ENCODE measurements around the gene SSTR3. TPM values are rescaled to one million over a fixed set of nuclear protein-coding genes. Genes with fewer than 3 reads are reported as not detected.

Gene SSTR3
- total and polyA plus RNA-seq, 9 of the 15 experiments (the other 6 are each of a cell fraction or from before 2014, with no cell fraction given), result 0.03 TPM; not detected in 8

DNA sequence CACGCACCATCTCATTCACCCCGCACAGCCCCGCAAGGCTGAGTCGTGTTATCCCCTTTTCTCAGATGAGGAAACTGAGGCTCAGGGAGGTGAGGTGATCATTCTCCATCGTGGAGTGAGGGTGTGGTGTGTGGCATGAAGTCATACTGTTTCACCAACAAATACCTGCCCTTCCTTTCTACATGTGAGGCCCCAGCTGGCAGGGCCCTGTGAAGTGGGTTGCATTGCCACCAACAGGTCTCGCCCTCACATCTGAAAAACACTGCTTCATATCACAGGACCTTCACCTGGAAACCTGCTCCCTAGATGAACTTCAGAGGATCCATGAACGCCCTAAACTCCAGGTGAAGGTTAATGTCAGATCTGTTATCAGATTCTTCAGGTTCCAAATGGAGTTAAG lies 4.3 kb downstream of the SSTR3 start (continued):
- TF ChIP-seq, protein P1, sequence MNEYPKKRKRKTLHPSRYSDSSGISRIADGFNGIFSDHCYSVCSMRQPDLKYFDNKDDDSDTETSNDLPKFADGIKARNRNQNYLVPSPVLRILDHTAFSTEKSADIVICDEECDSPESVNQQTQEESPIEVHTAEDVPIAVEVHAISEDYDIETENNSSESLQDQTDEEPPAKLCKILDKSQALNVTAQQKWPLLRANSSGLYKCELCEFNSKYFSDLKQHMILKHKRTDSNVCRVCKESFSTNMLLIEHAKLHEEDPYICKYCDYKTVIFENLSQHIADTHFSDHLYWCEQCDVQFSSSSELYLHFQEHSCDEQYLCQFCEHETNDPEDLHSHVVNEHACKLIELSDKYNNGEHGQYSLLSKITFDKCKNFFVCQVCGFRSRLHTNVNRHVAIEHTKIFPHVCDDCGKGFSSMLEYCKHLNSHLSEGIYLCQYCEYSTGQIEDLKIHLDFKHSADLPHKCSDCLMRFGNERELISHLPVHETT (CRISPR knock-in tag; conservative IDR thresholded peaks at IDR 0.05 in 1 of 2, IDR thresholded peaks at IDR 0.05 in 1 of 2), result no peak
- TF ChIP-seq CAMTA2 (CRISPR knock-in tag; conservative IDR thresholded peaks at IDR 0.05), result no peak
- TF ChIP-seq DACH1 (IDR thresholded peaks at IDR 0.05; ENCODE audit: partially characterized antibody), result no peak

DNA sequence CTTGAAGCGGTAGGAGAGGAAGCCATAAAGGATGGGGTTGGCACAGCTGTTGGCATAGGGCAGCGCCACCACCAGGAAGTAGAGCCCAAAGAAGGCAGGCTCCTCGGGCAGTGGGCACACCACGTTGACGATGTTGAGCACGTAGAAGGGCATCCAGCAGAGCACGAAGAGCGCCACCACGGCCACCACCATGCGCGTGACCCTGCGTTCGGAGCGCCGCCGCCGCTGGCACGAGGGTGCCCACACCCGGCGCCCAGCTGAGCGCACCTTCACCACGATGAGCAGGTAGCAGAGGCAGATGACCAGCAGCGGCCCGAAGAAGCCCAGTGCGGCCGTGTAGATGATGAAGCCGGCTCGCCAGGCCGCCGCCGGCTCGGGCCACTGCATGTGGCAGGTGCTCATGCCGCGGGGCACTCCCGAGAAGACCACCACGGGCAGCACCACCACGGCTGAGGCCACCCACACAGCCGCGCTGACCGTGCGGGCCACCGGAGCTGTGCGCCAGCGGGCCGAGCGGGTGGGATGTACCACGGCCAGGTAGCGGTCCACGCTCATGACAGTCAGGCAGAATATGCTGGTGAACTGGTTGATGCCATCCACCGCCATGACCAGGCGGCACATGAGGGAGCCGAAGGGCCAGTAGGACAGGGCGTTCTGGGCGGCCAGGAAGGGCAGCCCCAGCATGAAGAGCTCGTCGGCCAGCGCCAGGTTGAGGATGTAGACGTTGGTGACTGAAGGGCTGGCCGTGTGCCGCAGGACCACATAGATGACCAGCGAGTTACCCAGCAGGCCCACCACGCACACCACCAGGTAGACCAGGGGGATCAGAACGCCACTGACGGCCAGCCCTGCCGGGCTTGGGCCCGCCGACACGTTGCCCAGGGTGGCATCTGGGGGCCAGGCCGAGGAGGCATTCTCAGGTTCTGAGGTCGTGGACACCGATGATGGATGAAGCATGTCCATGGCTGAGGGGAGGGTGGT lies 5.1 kb downstream of the SSTR3 start:
- H3K4me2 ChIP-seq (ENCODE audit: insufficient read depth, low read length), result no peak overlapping the region
- CTCF ChIA-PET (ENCODE audit: low intra/inter-chr PET ratio), result no interaction called here
- no peaks in the 10 kb centered on the region for H4K20me1 ChIP-seq (replicated peaks; ENCODE audit: control insufficient read depth, insufficient read depth, low read length)
- WGBS (ENCODE audit: insufficient coverage, low coverage, missing lambda C conversion rate), result 28% methylated on average over 16 of the region's 71 CpGs
- no peak for FAIRE-seq
- no TSS peak for BruUV-seq (replicated peaks)
- POLR2A ChIA-PET, result no interaction called here
- peaks cover 0 to 3% of the 10 kb centered on the region in 2 experiments; a peak in 1 of 5 replicates for H3K27me3 ChIP-seq (ENCODE audit: control insufficient read depth in 2 of 2, insufficient read depth in 2 of 2, low read length in 2 of 2)
- in situ Hi-C loops (cut with MboI), result no loop called here
- H3K9me1 ChIP-seq (ENCODE audit: control insufficient read depth, insufficient read depth, low read length), result no peaks in the 10 kb centered on the region
- no peak overlapping the region for H3K4me3 ChIP-seq
- H3K27ac ChIP-seq (ENCODE audit: extremely low read depth, low read depth, low read length), result no peak overlapping the region
- H2AFZ ChIP-seq (ENCODE audit: low read depth, low read length), result no peak overlapping the region
- no peak overlapping the region for H3K9ac ChIP-seq (ENCODE audit: insufficient read depth in 1 of 2, low read depth in 2 of 2, low read length in 2 of 2)
- peaks cover 0 to 29% of the 10 kb centered on the region in 2 experiments; a peak in 3 of 5 replicates for H3K4me1 ChIP-seq (replicated peaks in 1 of 2; ENCODE audit: control insufficient read depth in 2 of 2, insufficient read depth in 2 of 2, low read length in 2 of 2)
- no peak for ATAC-seq
- no peak for DNase-seq (ENCODE audit: extremely low read depth in 1 of 4, low spot score in 3 of 4)
- no peaks in the 10 kb centered on the region for H3K36me3 ChIP-seq (ENCODE audit: control insufficient read depth, insufficient read depth, low read length)
- intact Hi-C loops (cut with micrococcal nuclease), result no loop called here
- H3K9me3 ChIP-seq (replicated peaks; ENCODE audit: control insufficient read depth, insufficient read depth, low read depth, low read length), result no peaks in the 10 kb centered on the region
- H3K79me2 ChIP-seq (ENCODE audit: control insufficient read depth, insufficient read depth, low read length), result no peaks in the 10 kb centered on the region
- TF ChIP-seq ZNF282 (CRISPR knock-in tag; IDR thresholded peaks at IDR 0.05) (no peak), NCOA1 (IDR thresholded peaks at IDR 0.05; ENCODE audit: low read depth) (no peak), ZNF133 (CRISPR knock-in tag; IDR thresholded peaks at IDR 0.05) (no peak), SAFB2 (IDR thresholded peaks at IDR 0.05; ENCODE audit: borderline replicate concordance, low read depth, low read length, severe bottlenecking) (no peak), SRF (CRISPR knock-in tag; IDR thresholded peaks at IDR 0.05) (no peak), KAT2B (IDR thresholded peaks at IDR 0.05; ENCODE audit: low read depth, low read length) (no peak), TEAD4 (IDR thresholded peaks at IDR 0.05; ENCODE audit: low read length) (no peak), TEAD4 (CRISPR knock-in tag; IDR thresholded peaks at IDR 0.05; ENCODE audit: borderline replicate concordance) (no peak), SAFB (IDR thresholded peaks at IDR 0.05; ENCODE audit: borderline replicate concordance, low read depth, low read length) (no peak)
- TF ChIP-seq, protein P2, sequence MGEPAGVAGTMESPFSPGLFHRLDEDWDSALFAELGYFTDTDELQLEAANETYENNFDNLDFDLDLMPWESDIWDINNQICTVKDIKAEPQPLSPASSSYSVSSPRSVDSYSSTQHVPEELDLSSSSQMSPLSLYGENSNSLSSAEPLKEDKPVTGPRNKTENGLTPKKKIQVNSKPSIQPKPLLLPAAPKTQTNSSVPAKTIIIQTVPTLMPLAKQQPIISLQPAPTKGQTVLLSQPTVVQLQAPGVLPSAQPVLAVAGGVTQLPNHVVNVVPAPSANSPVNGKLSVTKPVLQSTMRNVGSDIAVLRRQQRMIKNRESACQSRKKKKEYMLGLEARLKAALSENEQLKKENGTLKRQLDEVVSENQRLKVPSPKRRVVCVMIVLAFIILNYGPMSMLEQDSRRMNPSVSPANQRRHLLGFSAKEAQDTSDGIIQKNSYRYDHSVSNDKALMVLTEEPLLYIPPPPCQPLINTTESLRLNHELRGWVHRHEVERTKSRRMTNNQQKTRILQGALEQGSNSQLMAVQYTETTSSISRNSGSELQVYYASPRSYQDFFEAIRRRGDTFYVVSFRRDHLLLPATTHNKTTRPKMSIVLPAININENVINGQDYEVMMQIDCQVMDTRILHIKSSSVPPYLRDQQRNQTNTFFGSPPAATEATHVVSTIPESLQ (CRISPR knock-in tag; IDR thresholded peaks at IDR 0.05), result no peak
- TF ChIP-seq, protein P3, sequence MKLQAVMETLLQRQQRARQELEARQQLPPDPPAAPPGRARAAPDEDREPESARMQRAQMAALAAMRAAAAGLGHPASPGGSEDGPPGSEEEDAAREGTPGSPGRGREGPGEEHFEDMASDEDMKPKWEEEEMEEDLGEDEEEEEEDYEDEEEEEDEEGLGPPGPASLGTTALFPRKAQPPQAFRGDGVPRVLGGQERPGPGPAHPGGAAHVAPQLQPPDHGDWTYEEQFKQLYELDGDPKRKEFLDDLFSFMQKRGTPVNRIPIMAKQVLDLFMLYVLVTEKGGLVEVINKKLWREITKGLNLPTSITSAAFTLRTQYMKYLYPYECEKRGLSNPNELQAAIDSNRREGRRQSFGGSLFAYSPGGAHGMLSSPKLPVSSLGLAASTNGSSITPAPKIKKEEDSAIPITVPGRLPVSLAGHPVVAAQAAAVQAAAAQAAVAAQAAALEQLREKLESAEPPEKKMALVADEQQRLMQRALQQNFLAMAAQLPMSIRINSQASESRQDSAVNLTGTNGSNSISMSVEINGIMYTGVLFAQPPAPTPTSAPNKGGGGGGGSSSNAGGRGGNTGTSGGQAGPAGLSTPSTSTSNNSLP (IDR thresholded peaks at IDR 0.05; ENCODE audit: borderline replicate concordance, low read depth, low read length), result no peak

All from K562 (cell line).